Cardiac muscle cell (in vitro differentiated cells and primary cell): Measurements from ENCODE around the gene OTOF. TPM values are rescaled to one million over a fixed set of nuclear protein-coding genes. Genes with fewer than 3 reads are reported as not detected.

Experiments
- DNase-seq, 2 donors: peaks; one replicate each; pipeline versions ENCODE4 v3.0.0 to v3.0.0-alpha.2; 2010 to 2017; ENCODE audit warnings: low read depth in 1 of 2, low spot score in 1 of 2
- H3K27ac ChIP-seq: fragments of 200-600 bp; sonication (generic); 2 replicates; pipeline ENCODE4 v1.5.1; 2016
- H3K27me3 ChIP-seq: fragments of 200-600 bp; sonication (generic); 2 replicates; pipeline ENCODE4 v1.6.0; 2016; ENCODE audit warnings: control low read depth
- H3K36me3 ChIP-seq: fragments of 200-600 bp; sonication (generic); 2 replicates; pipeline ENCODE4 v1.5.1; 2016; ENCODE audit warnings: control low read depth
- H3K4me1 ChIP-seq: fragments of 200-600 bp; sonication (generic); 2 replicates; pipeline ENCODE4 v1.8.1; 2017; ENCODE audit warnings: low read depth, mild to moderate bottlenecking, mixed run types
- H3K4me3 ChIP-seq: fragments of 200-600 bp; sonication (generic); 2 replicates; pipeline ENCODE4 v1.5.1; 2016; ENCODE audit warnings: mild to moderate bottlenecking
- H3K9me3 ChIP-seq: fragments of 200-600 bp; sonication (generic); 2 replicates; pipeline ENCODE4 v1.5.1; 2017; ENCODE audit warnings: low read depth, mild to moderate bottlenecking, control low read depth
- CTCF ChIP-seq: IDR thresholded peaks from 2 replicates; pipeline ENCODE4 v1.5.1; 2012; ENCODE audit warnings: low read depth, mild to moderate bottlenecking, low read length
- polyA plus RNA-seq: library from polyadenylated mRNA; unstranded; fragments of >200 nt; fragmentation: Nextera tagmentation; extraction: Ambion mirVana; gene quantifications from 2 replicates; pipeline ENCODE4 v1.2.1, GENCODE V29; 2016
- total RNA-seq: library from RNA; depleted of rRNA; stranded (reverse); fragments of >200 nt; gene quantifications from 2 replicates; pipeline ENCODE4 v1.2.3, GENCODE V29; 2016

Gene OTOF
- total and polyA plus RNA-seq, 2 experiments from 2014 or later = not detected

GRCh38 chr2:26457695-26458364 lies 20.1 kb downstream of the OTOF start:
- no peak for TF ChIP-seq CTCF
- no peaks in the 10 kb centered on the region for H3K27me3 ChIP-seq
- peak in 1 of 2 donors; percentile 24 for DNase-seq
- no peaks in the 10 kb centered on the region for H3K36me3 ChIP-seq
- H3K4me3 ChIP-seq = no peak overlapping the region
- no peak overlapping the region for H3K27ac ChIP-seq
- H3K9me3 ChIP-seq = no peaks in the 10 kb centered on the region
- H3K4me1 ChIP-seq = peaks cover 6% of the 10 kb centered on the region

GRCh38 chr2:26457251-26457666 lies 20.7 kb downstream of the OTOF start:
- Histone ChIP-seq H3K4me3 (no peak overlapping the region), H3K9me3 (no peaks in the 10 kb centered on the region), H3K27ac (no peak overlapping the region), H3K36me3 (no peaks in the 10 kb centered on the region), H3K4me1 (peaks cover 6% of the 10 kb centered on the region), H3K27me3 (no peaks in the 10 kb centered on the region)
- TF ChIP-seq CTCF = no peak
- DNase-seq = no peak

DNA sequence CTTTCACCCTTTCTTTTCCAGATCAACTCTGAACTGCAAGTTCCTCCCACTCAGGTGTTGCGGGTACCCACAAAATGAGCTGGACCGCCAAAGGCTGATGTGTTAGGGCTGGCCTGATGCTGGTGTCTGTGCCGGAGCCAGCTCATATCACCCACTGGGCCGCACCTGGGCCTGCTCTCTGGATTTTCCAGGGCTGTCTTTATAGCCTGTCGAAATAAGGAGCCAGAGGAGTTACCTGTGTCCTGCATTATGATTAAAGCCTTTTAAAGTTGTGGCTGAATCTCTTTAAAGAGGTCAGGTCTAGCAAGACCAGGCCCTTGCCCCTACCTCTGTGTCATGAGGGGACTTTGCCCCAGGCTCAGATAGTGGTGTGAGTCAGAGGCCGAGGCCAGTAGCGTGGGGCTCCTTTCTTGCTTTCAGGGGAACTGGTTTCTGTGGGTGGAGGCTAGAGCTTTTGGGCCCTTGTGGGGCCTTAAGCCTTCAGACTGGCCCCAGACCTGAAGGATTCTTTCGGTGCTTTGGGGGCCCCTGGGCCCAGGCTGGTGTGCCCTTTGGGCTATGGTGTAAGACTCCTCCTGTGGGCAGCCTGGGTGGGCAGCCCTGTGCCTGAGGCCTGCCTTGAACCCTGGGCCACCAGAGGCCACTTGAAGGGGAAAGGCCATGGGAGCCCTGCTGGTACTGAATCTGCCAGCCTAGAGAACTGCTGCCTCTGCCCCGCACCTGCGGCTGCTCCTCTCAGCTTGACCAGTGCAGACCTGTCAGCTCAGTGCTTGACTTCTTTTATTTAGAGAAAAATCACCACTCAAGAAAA lies 21.3 kb downstream of the OTOF start:
- Histone ChIP-seq H3K27ac (no peak overlapping the region), H3K4me1 (peaks cover 6% of the 10 kb centered on the region), H3K4me3 (no peak overlapping the region), H3K27me3 (no peaks in the 10 kb centered on the region), H3K36me3 (no peaks in the 10 kb centered on the region), H3K9me3 (no peaks in the 10 kb centered on the region)
- no peak for TF ChIP-seq CTCF
- no peak for DNase-seq

- Histone ChIP-seq H3K36me3 (no peaks in the 10 kb centered on the region), H3K27me3 (no peaks in the 10 kb centered on the region), H3K27ac (no peak overlapping the region), H3K4me3 (no peak overlapping the region), H3K9me3 (no peaks in the 10 kb centered on the region), H3K4me1 (peaks cover 6% of the 10 kb centered on the region)
- no peak for TF ChIP-seq CTCF
- DNase-seq = no peak
Observed at GRCh38 chr2:26455670-26456439, 22.1 kb downstream of the OTOF start.

DNA sequence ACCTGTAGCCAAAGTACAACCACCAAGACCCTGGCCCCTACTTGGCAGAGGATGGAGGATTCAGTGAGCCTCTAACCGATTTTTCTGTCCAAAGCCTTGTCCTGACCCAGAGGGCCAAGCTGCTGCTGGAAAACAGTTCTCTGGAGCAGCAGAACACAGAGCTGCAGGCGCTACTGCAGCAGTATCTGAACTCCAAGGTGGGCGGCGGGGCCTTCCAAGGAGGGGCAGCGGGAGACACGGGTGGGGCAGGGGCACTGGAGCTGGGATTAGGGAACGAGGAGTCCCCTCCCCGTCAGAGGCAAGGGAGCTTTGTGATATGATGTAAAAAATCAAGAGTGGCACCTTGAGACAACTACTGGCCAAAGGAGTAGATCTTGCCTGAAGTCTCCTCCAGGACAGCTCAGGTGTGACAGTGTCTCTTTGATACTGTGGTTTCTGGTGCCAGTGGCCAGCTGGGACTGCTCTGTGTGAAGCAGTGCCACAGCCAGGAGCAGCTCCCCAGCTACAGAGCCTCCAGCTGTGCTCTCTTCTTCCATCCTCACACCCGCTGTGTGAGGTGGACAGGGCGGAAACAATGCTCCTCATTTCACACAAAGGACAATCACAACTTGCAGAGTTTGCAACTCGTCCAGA lies 22.8 kb downstream of the OTOF start:
- no peaks in the 10 kb centered on the region for H3K27me3 ChIP-seq
- H3K27ac ChIP-seq = no peak overlapping the region
- no peak overlapping the region for H3K4me3 ChIP-seq
- DNase-seq = no peak
- no peaks in the 10 kb centered on the region for H3K9me3 ChIP-seq
- no peak for TF ChIP-seq CTCF
- H3K4me1 ChIP-seq = peaks cover 6% of the 10 kb centered on the region
- no peaks in the 10 kb centered on the region for H3K36me3 ChIP-seq
